CD4-positive, CD25-positive, alpha-beta regulatory T cell (primary cell): ENCODE measurements around the gene CNTNAP2. TPM values are rescaled to one million over a fixed set of nuclear protein-coding genes. Genes with fewer than 3 reads are reported as not detected.

Source experiments
- ATAC-seq, 2 donors: fragments of 150-1000 bp; cut with Tn5 transposase; one replicate each; pipeline ENCODE4 v1.10.0; 2021; ENCODE audit warnings: low read depth in 2 of 2, moderate number of reproducible peaks in 2 of 2, moderate library complexity in 1 of 2
- DNase-seq, 3 donors: peaks; one replicate each; pipeline versions ENCODE4 v3.0.0 to v3.0.0-alpha.2; 2012 to 2022; ENCODE audit warnings: mixed read lengths in 1 of 3
- H3K27ac ChIP-seq: one replicate; pipeline ENCODE4 v1.7.0; 2013; ENCODE audit warnings: mild to moderate bottlenecking, low read length; ENCODE audit not compliant: insufficient read depth, poor library complexity, severe bottlenecking
- H3K27me3 ChIP-seq: one replicate; pipeline ENCODE4 v1.7.0; 2013; ENCODE audit warnings: low read length; ENCODE audit not compliant: control insufficient read depth, insufficient read depth
- H3K36me3 ChIP-seq: one replicate; pipeline ENCODE4 v1.7.0; 2013; ENCODE audit warnings: mild to moderate bottlenecking, low read length, moderate library complexity; ENCODE audit not compliant: control insufficient read depth, insufficient read depth
- H3K4me1 ChIP-seq: 2 replicates; pipeline ENCODE4 v1.7.0; 2013; ENCODE audit warnings: mild to moderate bottlenecking, low read length; ENCODE audit not compliant: insufficient read depth, control insufficient read depth, poor library complexity, severe bottlenecking
- H3K4me3 ChIP-seq: one replicate; pipeline ENCODE4 v1.7.0; 2013; ENCODE audit warnings: low read depth, mild to moderate bottlenecking, low read length, moderate library complexity
- H3K9me3 ChIP-seq, 2 experiments: 1 replicate in 1 of 2; 2 replicates in 1 of 2; pipeline ENCODE4 v1.7.0; 2013; ENCODE audit warnings: low read length in 2 of 2, mild to moderate bottlenecking in 1 of 2, moderate library complexity in 1 of 2; ENCODE audit not compliant: control insufficient read depth in 2 of 2
- H3K27ac Mint-ChIP-seq, 3 donors: one replicate each; pipeline ENCODE4 v1.8.0; 2020 to 2022; ENCODE audit warnings: mild to moderate bottlenecking in 3 of 3, mixed read lengths in 3 of 3, moderate library complexity in 2 of 3
- H3K27me3 Mint-ChIP-seq: one replicate; pipeline ENCODE4 v1.8.0; 2022; ENCODE audit warnings: mild to moderate bottlenecking, mixed read lengths
- H3K36me3 Mint-ChIP-seq: one replicate; pipeline ENCODE4 v1.8.0; 2020; ENCODE audit warnings: mixed read lengths
- H3K4me1 Mint-ChIP-seq, 4 donors: one replicate each; pipeline ENCODE4 v1.8.0; 2020 to 2022; ENCODE audit warnings: mixed read lengths in 4 of 4, mild to moderate bottlenecking in 1 of 4
- H3K4me3 Mint-ChIP-seq, 4 donors: one replicate each; pipeline ENCODE4 v1.8.0; 2020 to 2022; ENCODE audit warnings: mild to moderate bottlenecking in 4 of 4, mixed read lengths in 4 of 4, moderate library complexity in 3 of 4
- H3K9me3 Mint-ChIP-seq, 7 donors: one replicate each; pipeline ENCODE4 v1.8.0; 2020 to 2022; ENCODE audit warnings: mixed read lengths in 7 of 7, mild to moderate bottlenecking in 3 of 7, moderate library complexity in 2 of 7
- polyA plus RNA-seq, 4 donors: library from polyadenylated mRNA; unstranded; fragments of 300-500 nt; fragmentation: Illumina TruSeq; gene quantifications; one replicate each; pipeline ENCODE4 v1.2.3, GENCODE V29; 2021
- total RNA-seq: library from RNA; stranded (reverse); gene quantifications from one replicate; pipeline ENCODE4 v1.2.3, GENCODE V29; 2022

CNTNAP2 gene
- total and polyA plus RNA-seq, 5 donors from 2014 or later: 0.02 to 0.15 TPM; not detected in 3

DNA sequence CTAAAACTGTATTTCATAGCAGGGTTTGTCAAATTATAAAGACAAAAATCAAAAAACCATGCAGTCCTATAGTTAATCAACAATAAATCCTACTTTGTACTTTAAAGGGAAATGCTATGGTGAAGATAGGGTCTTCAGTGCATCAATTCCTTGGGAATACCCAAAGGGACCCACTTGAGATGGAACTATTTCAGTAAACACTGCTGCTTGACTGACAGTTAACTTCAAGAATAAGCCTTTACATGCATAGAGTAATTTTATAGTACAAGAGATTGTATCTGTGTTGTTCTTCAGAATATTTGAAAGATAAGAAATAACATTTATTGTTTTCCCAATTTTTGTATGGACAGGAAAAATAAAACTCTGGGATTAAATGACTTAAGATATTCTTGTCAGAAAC is 1179.6 kb downstream of the CNTNAP2 start:
- no peak overlapping the region for H3K27ac ChIP-seq
- Mint-ChIP-seq H3K4me3 (no peak overlapping the region), H3K27me3 (no peaks in the 10 kb centered on the region), H3K4me1 (no peaks in the 10 kb centered on the region), H3K27ac (no peak overlapping the region), H3K9me3 (peaks cover 0 to 4% (median 3%) of the 10 kb centered on the region in 7 donors), H3K36me3 (no peaks in the 10 kb centered on the region)
- no peaks in the 10 kb centered on the region for H3K4me1 ChIP-seq
- H3K4me3 ChIP-seq: no peak overlapping the region
- no peaks in the 10 kb centered on the region for H3K36me3 ChIP-seq
- ATAC-seq: no peak
- H3K9me3 ChIP-seq: no peaks in the 10 kb centered on the region
- no peak for DNase-seq
- no peaks in the 10 kb centered on the region for H3K27me3 ChIP-seq

DNA sequence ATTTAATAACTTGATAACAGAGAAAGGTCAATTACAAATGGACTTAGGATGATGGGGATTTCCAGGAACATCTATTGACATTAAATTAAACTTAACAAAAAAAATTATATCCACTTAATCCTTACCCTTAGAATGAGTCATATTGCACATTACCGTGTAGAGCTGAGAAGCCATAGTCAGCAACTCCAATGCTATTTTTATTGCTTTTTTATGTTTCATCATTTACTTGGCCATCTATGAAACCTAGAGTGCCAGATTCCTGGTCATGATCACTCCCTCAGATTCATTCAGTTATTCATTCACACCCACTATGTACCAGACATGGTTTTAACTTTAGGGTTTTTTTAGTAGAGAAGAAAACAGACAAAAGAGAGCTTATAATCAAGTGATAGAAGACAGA is 1180.4 kb downstream of the CNTNAP2 start:
- no peaks in the 10 kb centered on the region for H3K27me3 Mint-ChIP-seq
- H3K9me3 Mint-ChIP-seq: peaks cover 0 to 4% (median 0%) of the 10 kb centered on the region in 7 donors
- DNase-seq: no peak
- Histone ChIP-seq H3K4me3 (no peak overlapping the region), H3K4me1 (no peaks in the 10 kb centered on the region), H3K9me3 (no peaks in the 10 kb centered on the region), H3K36me3 (no peaks in the 10 kb centered on the region), H3K27ac (no peak overlapping the region), H3K27me3 (no peaks in the 10 kb centered on the region)
- H3K36me3 Mint-ChIP-seq: no peaks in the 10 kb centered on the region
- no peaks in the 10 kb centered on the region for H3K4me1 Mint-ChIP-seq
- no peak overlapping the region for H3K27ac Mint-ChIP-seq
- no peak for ATAC-seq
- H3K4me3 Mint-ChIP-seq: no peak overlapping the region

DNA sequence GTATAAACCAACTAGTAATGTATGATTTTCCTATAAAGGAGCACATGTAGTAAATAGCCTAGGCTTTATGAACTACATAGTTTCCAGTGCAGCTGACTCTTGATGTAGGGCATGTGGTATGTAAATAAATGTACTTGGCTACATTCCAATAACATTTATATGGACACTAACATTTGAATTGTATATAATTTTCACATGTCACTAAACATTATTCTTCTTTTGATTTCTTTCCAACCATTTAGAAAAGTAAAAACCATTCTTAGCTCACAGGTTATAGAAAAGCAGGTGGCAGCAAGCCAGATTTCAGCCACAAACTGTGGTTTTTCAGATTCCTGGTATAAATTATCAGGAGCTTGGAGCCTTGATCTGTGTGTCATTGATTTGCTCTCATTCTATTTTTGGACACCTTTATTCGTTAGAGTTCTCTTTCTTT is 1182.0 kb downstream of the CNTNAP2 start:
- no peaks in the 10 kb centered on the region for H3K36me3 Mint-ChIP-seq
- no peaks in the 10 kb centered on the region for H3K9me3 ChIP-seq
- H3K27ac ChIP-seq: no peak overlapping the region
- H3K4me3 ChIP-seq: no peak overlapping the region
- H3K27ac Mint-ChIP-seq: no peak overlapping the region
- no peaks in the 10 kb centered on the region for H3K4me1 Mint-ChIP-seq
- no peaks in the 10 kb centered on the region for H3K27me3 ChIP-seq
- no peak for ATAC-seq
- H3K36me3 ChIP-seq: no peaks in the 10 kb centered on the region
- no peak overlapping the region for H3K4me3 Mint-ChIP-seq
- H3K4me1 ChIP-seq: no peaks in the 10 kb centered on the region
- H3K9me3 Mint-ChIP-seq: peaks cover 0 to 4% (median 0%) of the 10 kb centered on the region in 7 donors
- no peak for DNase-seq
- no peaks in the 10 kb centered on the region for H3K27me3 Mint-ChIP-seq

DNA sequence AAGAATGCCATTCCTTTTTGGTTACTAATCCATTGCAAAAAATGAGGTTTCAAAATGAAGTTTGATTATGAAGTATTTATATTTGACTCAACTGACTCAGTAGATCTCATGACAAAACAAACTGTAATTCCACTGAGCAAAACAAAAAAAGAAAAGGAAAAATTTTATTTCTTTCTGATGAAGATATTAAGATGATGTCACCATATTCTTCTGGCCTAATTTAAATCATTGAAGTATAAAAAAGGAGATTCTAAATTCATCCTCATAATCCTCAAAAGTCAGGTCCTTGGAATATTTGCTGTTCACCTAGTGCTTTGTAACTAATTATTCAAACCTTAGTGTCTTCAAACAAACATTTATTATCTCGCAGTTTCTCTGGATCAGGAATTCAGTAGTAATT is 1183.7 kb downstream of the CNTNAP2 start:
- ATAC-seq (no peak), DNase-seq (no peak)
- Mint-ChIP-seq H3K27ac (no peak overlapping the region), H3K4me1 (no peaks in the 10 kb centered on the region), H3K27me3 (no peaks in the 10 kb centered on the region), H3K36me3 (no peaks in the 10 kb centered on the region), H3K4me3 (no peak overlapping the region), H3K9me3 (peaks cover 0 to 10% (median 2%) of the 10 kb centered on the region in 7 donors)
- H3K4me3 ChIP-seq: no peak overlapping the region
- no peak overlapping the region for H3K27ac ChIP-seq
- H3K36me3 ChIP-seq: no peaks in the 10 kb centered on the region
- no peaks in the 10 kb centered on the region for H3K4me1 ChIP-seq
- H3K27me3 ChIP-seq: no peaks in the 10 kb centered on the region
- no peaks in the 10 kb centered on the region for H3K9me3 ChIP-seq

DNA sequence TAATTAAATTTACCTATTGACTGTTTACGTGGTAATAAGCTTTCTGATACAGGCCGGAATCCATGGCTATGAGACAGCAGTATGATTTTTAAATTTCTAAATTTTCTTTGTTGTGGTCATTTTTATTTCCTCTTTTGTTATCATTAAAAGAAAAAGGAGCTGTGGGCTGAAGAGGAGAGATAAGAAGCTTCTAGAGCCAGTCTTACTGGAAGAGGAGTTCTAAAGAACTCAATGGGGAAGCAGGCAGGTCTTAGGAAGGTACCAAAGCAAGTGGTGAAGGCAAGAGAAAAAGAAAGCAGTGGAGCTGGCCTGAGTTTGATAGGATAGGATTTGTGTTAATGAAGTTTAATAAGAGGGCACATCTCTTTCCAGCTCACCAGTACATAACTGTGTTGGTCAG is 1187.8 kb downstream of the CNTNAP2 start:
- no peak overlapping the region for H3K27ac Mint-ChIP-seq
- H3K36me3 ChIP-seq: no peaks in the 10 kb centered on the region
- no peaks in the 10 kb centered on the region for H3K36me3 Mint-ChIP-seq
- no peak overlapping the region for H3K27ac ChIP-seq
- H3K27me3 ChIP-seq: no peaks in the 10 kb centered on the region
- H3K9me3 Mint-ChIP-seq: peaks cover 0 to 16% (median 6%) of the 10 kb centered on the region in 7 donors
- H3K9me3 ChIP-seq: peaks cover 4 to 12% of the 10 kb centered on the region in 2 experiments
- no peak overlapping the region for H3K4me3 ChIP-seq
- DNase-seq (no peak), ATAC-seq (no peak)
- no peaks in the 10 kb centered on the region for H3K4me1 Mint-ChIP-seq
- no peaks in the 10 kb centered on the region for H3K4me1 ChIP-seq
- no peak overlapping the region for H3K4me3 Mint-ChIP-seq
- H3K27me3 Mint-ChIP-seq: no peaks in the 10 kb centered on the region

DNA sequence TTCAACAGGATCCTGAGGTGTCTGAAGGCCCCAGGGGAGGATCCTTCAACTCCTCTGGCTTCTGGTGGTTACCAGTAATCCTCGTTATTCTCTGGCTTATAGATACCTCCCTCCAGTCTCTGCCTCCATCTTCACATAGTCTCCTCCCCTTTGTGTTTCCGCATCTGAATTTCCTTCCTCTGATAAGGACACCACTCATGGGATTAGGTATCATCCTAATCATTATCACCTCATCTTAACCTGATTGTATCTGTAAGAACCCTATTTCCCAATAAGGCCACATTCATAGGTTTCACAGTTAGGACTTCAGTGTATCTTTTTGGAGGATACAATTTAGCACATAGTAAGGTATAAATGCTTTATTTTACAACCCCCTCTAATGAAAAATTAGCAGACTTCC is 1189.2 kb downstream of the CNTNAP2 start:
- H3K4me1 Mint-ChIP-seq: no peaks in the 10 kb centered on the region
- ATAC-seq: no peak

DNA sequence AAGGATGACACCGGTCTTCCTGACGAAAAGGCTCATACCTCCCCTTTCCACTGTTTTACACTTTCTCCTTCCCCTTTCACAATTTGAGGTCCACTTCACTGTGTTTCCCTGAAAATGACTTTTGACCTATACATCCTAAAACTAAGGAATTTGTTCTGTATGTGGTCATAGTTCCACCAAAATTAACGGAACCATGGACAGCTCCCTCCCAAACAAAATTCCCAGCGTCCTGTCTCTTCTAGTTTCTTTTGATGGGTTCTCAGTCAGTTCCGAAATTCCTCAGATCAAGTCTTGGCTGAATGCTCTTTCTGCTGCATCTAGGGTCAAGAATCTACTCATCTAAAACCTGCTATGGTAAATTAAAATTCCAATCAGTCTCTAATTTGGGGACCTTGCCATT is 1191.9 kb downstream of the CNTNAP2 start:
- ATAC-seq: no peak
- H3K9me3 Mint-ChIP-seq: peaks cover 0 to 16% (median 7%) of the 10 kb centered on the region in 7 donors
- H3K36me3 ChIP-seq: no peaks in the 10 kb centered on the region

More for the DNA sequence above, 1189.2 kb downstream of the CNTNAP2 start:
- Histone ChIP-seq H3K9me3 (peaks cover 4 to 12% of the 10 kb centered on the region in 2 experiments), H3K4me1 (no peaks in the 10 kb centered on the region), H3K27me3 (no peaks in the 10 kb centered on the region), H3K4me3 (no peak overlapping the region), H3K36me3 (no peaks in the 10 kb centered on the region), H3K27ac (no peak overlapping the region)
- H3K27me3 Mint-ChIP-seq: no peaks in the 10 kb centered on the region
- DNase-seq: no peak
- no peak overlapping the region for H3K4me3 Mint-ChIP-seq
- no peaks in the 10 kb centered on the region for H3K36me3 Mint-ChIP-seq
- H3K27ac Mint-ChIP-seq: no peak overlapping the region
- H3K9me3 Mint-ChIP-seq: peaks cover 0 to 16% (median 7%) of the 10 kb centered on the region in 7 donors

DNA sequence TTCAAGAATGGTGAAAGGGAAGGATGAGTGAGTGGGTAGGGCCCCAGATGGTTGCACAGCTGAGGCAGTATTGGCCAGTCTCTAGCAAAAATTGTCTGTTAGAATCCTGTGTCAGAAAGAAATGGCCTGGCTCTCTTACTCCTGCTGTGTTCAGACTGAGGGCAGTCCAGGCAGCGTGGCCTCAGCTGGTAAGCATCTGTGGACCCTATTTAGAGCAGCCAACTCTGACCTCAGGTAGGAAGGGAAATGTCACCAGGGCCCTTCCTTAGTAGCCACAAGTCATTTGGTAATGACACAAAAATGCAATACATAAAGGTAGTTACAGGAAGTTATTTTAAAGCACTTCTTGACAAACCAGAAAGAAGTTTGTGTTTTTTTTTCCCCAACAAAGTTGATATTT is 1194.7 kb downstream of the CNTNAP2 start:
- no peaks in the 10 kb centered on the region for H3K27me3 ChIP-seq
- H3K4me3 Mint-ChIP-seq: no peak overlapping the region
- H3K4me1 Mint-ChIP-seq: no peaks in the 10 kb centered on the region
- no peaks in the 10 kb centered on the region for H3K36me3 Mint-ChIP-seq
- H3K27ac ChIP-seq: no peak overlapping the region
- no peaks in the 10 kb centered on the region for H3K36me3 ChIP-seq
- no peak overlapping the region for H3K4me3 ChIP-seq
- H3K27ac Mint-ChIP-seq: no peak overlapping the region
- H3K27me3 Mint-ChIP-seq: no peaks in the 10 kb centered on the region
- H3K9me3 Mint-ChIP-seq: peaks cover 0 to 20% (median 4%) of the 10 kb centered on the region in 7 donors
- ATAC-seq (no peak), DNase-seq (no peak)
- no peaks in the 10 kb centered on the region for H3K4me1 ChIP-seq
- peaks cover 4 to 7% of the 10 kb centered on the region in 2 experiments for H3K9me3 ChIP-seq

More for the DNA sequence above, 1191.9 kb downstream of the CNTNAP2 start:
- no peak overlapping the region for H3K27ac Mint-ChIP-seq
- no peak overlapping the region for H3K4me3 ChIP-seq
- no peaks in the 10 kb centered on the region for H3K4me1 ChIP-seq
- H3K9me3 ChIP-seq: peaks cover 4 to 12% of the 10 kb centered on the region in 2 experiments
- H3K27me3 ChIP-seq: no peaks in the 10 kb centered on the region
- H3K4me3 Mint-ChIP-seq: no peak overlapping the region
- no peak for DNase-seq
- no peaks in the 10 kb centered on the region for H3K36me3 Mint-ChIP-seq
- no peaks in the 10 kb centered on the region for H3K4me1 Mint-ChIP-seq
- no peak overlapping the region for H3K27ac ChIP-seq
- H3K27me3 Mint-ChIP-seq: no peaks in the 10 kb centered on the region
